HG02798 (cell line): ENCODE measurements around the gene NUDT12.

ENCODE experiments used
- ATAC-seq: cut with Tn5 transposase; IDR thresholded peaks from one replicate; pipeline ENCODE4 v1.9.1; 2021; ENCODE audit warnings: mild to moderate bottlenecking; ENCODE audit not compliant: unreplicated experiment, poor library complexity

Gene NUDT12

GRCh38 chr5:103541569-103541968 lies 21.0 kb downstream of the NUDT12 start:
- ATAC-seq, result no peak

- ATAC-seq, result no peak
These were observed 21.5 kb downstream of the NUDT12 start for GRCh38 chr5:103541114-103541513.

- ATAC-seq, result no peak
These were observed 22.9 kb downstream of the NUDT12 start for GRCh38 chr5:103539376-103540330.

- ATAC-seq, result no peak
These were observed 30.4 kb downstream of the NUDT12 start for GRCh38 chr5:103532086-103532734.

DNA sequence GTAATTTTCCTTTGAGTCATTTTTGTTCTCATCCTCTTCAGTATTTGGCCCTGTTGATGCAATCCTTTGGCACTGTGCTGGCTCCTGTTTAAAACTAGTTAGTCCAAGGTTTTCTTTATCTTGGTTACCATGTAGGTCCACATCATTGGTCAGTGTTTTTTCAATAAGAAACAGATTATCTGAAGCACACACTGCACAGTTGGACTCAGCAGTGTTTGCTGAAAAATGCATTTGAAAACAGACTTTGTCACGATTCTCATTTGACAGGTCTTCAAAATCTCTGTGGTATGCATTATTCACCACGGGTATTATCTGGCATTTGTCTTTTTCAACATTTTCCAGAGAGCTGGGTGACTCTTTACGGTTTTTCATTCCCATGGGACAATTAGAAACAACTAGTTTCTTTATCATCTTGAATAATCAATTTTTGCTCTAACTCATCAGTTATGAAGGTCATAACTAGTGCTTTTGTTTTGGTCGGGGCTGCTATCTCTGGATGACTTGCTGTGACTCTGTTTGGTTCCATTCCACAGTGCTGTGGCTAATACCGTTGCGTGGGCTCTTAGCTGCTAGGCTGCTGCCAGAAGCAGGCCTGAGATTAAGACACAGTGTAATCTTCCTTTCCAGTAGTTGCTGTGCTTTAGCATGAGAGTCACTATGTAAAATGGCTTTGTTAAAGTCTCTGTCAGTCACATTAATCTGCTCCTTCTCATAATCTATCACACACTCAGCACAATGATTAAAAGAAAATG lies 36.2 kb downstream of the NUDT12 start:
- no peak for ATAC-seq

DNA sequence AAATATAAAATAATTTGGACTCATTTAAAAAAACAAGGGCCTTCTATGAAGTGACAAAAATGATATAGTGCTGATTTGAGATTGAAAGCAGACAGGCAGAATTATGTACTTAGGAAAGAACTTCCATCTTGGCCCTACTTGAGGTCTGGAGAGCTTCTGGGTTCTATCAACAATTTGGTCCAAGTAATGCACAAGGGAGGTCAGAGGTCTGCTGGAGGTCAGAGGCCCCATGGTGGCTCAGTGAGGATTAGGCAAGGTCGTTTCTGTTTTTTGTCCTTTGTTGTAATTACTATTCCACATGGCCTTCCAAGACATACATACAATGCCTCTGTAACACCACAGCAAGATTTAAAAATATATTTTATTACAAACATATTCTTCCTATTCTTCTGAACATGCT lies 37.2 kb downstream of the NUDT12 start:
- ATAC-seq, result no peak

DNA sequence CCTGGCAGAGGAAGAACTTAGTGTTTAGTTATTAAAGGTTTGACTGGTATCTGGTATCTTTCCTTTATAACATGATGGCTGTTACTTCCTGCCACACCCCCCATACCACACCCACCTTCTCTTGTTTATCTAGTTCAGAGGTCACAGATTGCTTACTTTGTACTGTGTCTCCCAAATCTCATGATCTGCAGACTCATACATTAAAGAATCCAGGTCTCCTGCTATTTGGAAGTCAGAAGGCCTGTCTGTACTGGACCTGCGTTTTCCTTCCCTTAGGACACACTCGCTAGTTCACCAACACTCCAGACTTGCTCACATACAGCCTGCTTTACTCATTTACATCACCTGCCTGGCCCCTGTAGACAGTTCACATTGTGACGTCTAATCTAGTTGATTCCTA lies 39.3 kb downstream of the NUDT12 start:
- ATAC-seq, result no peak

- no peak for ATAC-seq
These were observed 40.0 kb downstream of the NUDT12 start for GRCh38 chr5:103522586-103522985.

DNA sequence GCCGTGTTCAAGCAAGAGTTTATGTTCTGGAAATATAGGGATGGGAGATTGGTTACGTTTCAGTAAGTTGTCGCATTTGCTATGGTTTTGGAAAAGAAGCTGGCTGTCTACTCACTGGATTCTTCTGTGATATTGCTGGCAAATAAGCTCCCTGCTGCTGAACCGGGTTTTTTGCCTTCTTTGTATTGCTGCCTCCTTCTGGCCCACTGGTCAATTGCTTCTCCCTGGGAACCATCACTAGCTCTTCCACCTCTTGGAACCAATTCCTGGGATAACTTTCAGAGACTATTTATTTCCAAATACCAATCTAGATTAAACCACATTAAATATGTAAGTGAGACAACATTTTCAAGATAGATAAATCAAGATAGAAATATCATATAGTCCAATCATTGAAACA lies 43.0 kb downstream of the NUDT12 start:
- ATAC-seq, result no peak

- ATAC-seq, result no peak
These were observed 48.2 kb downstream of the NUDT12 start for GRCh38 chr5:103514371-103514770.

GRCh38 chr5:103513701-103514100 lies 48.9 kb downstream of the NUDT12 start:
- no peak for ATAC-seq

- no peak for ATAC-seq
These were observed 50.1 kb downstream of the NUDT12 start for GRCh38 chr5:103512500-103512899.

- no peak for ATAC-seq
These were observed 51.1 kb downstream of the NUDT12 start for GRCh38 chr5:103511554-103511885.

- no peak for ATAC-seq
These were observed 51.6 kb downstream of the NUDT12 start for GRCh38 chr5:103510851-103511553.

GRCh38 chr5:103505581-103506305 lies 56.8 kb downstream of the NUDT12 start:
- ATAC-seq, result no peak

GRCh38 chr5:103503066-103503465 lies 59.5 kb downstream of the NUDT12 start:
- ATAC-seq, result no peak

DNA sequence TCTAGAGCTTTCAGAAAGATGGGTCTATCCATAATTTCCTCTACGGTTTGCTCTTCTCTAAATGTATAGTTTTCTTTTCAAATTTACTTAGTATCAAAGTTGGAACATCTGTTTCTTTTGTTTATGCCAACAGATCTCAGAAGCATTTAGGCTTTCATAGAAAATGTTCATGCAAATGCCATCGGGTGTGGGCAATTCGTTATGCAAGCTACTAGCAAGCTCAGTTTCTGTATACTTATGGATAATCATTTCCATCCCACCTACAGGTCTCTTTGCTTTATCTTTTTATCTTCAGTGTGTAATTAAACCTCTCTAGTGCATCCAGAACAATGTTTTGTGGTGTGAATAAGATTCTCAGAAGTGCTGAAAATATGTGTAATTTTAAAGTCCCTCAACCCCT lies 59.9 kb downstream of the NUDT12 start:
- no peak for ATAC-seq
